Prostate gland (tissue), 2 donors: ENCODE results near the gene B4GALNT1.

ENCODE experiments used
- POLR2A ChIP-seq: fragments of 450-650 bp; IDR thresholded peaks from one replicate; pipeline ENCODE4 v1.6.1; 2016; ENCODE audit warnings: antibody characterized with exemption, mild to moderate bottlenecking
- POLR2AphosphoS5 ChIP-seq: sonication (generic); formaldehyde crosslinking; IDR thresholded peaks from one replicate; pipeline ENCODE4 v1.6.1; 2017; ENCODE audit warnings: antibody characterized with exemption
- TF ChIP-seq, protein P1 (sequence below), 4 experiments: fragments of 200-600 bp in 2 of 4; fragments of 450-650 bp in 2 of 4; sonication (generic) in 2 of 4; IDR thresholded peaks; 1 replicate in 3 of 4; 2 replicates in 1 of 4; pipeline ENCODE4 v1.5.1; 2016 to 2019; ENCODE audit warnings: antibody characterized with exemption in 4 of 4, mild to moderate bottlenecking in 2 of 4, moderate library complexity in 2 of 4

DNA sequence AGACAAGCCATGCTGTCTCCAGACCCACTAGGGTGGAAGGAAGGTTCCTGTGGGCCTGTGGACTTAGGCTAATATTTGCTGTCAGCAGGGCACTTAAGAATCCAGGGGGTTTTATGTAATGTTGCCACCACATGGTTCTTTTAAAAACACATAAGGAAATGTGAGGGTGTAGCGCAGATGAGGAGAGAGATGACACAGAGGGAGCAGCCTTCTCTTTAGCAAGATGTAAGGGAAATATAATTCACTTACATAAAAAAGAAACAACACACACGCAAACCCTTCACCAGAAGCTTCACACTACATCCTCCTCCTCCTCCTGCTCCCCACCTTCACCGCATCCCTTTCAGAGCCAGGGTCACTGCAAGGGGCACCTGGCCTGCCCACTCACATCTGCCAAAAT lies 46.9 kb downstream of the B4GALNT1 start:
- no peak for TF ChIP-seq POLR2A
- TF ChIP-seq, protein P1, sequence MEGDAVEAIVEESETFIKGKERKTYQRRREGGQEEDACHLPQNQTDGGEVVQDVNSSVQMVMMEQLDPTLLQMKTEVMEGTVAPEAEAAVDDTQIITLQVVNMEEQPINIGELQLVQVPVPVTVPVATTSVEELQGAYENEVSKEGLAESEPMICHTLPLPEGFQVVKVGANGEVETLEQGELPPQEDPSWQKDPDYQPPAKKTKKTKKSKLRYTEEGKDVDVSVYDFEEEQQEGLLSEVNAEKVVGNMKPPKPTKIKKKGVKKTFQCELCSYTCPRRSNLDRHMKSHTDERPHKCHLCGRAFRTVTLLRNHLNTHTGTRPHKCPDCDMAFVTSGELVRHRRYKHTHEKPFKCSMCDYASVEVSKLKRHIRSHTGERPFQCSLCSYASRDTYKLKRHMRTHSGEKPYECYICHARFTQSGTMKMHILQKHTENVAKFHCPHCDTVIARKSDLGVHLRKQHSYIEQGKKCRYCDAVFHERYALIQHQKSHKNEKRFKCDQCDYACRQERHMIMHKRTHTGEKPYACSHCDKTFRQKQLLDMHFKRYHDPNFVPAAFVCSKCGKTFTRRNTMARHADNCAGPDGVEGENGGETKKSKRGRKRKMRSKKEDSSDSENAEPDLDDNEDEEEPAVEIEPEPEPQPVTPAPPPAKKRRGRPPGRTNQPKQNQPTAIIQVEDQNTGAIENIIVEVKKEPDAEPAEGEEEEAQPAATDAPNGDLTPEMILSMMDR (IDR thresholded peaks at IDR 0.05) = no peak
- no peak for TF ChIP-seq POLR2AphosphoS5
